Measurements from ENCODE around the gene ACSF2. TPM values are rescaled to one million over a fixed set of nuclear protein-coding genes. Genes with fewer than 3 reads are reported as not detected.

Gene ACSF2
- polyA plus RNA-seq, 1 donor (not counting 4 experiments of a cell fraction or from before 2014, with no cell fraction given): 71.9 TPM

DNA sequence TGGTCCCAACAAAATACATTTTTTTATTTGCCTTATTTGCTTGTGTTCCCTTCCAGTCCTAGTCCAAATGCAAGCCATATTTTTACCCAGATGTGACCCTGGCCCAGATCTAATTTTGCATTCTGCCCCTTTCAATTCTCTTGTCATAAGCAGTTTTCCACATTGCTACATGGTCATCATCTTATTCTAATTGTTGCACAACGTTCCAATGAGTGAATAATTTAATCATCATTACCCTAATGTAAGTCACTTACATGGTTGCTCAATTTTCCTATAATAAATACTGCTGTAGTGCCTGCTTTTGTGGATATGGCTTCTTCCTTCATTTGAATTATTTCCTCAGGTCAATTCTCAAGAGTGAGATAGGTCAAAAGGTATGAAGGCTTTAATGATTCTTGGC, 65.5 kb downstream of the ACSF2 start:
- H4K20me1 ChIP-seq (ENCODE audit: control insufficient read depth, extremely low read depth, insufficient read depth, low read length): no peaks in the 10 kb centered on the region
- H3K79me2 ChIP-seq (ENCODE audit: control insufficient read depth, insufficient read depth, low read length): no peaks in the 10 kb centered on the region
- no peak overlapping the region for H3K4me3 ChIP-seq (ENCODE audit: control insufficient read depth in 2 of 3, extremely low read depth in 1 of 3, insufficient read depth in 2 of 3, low read depth in 1 of 3, low read length in 3 of 3)
- no peaks in the 10 kb centered on the region for H3K36me3 ChIP-seq (ENCODE audit: control insufficient read depth in 2 of 2, extremely low read depth in 1 of 2, insufficient read depth in 2 of 2, low read length in 2 of 2)
- dilution Hi-C loops (cut with MboI; ENCODE audit: extremely low pct_ligation_motif_present, low sequenced_read_pairs): no loop called here
- H2AFZ ChIP-seq (ENCODE audit: control insufficient read depth, low read length): no peak overlapping the region
- peaks cover 18% of the 10 kb centered on the region for H3K4me1 ChIP-seq (ENCODE audit: control insufficient read depth, extremely low read depth, insufficient read depth, low read length)
- DNase-seq (ENCODE audit: low read depth, low spot score): no peak
- TF ChIP-seq CTCF (optimal IDR thresholded peaks at IDR 0.05 in 1 of 3, IDR thresholded peaks at IDR 0.05 in 1 of 3, conservative IDR thresholded peaks at IDR 0.05 in 1 of 3; ENCODE audit: extremely low read depth in 1 of 3, insufficient read depth in 2 of 3, low read length in 3 of 3): no peak
- no peak for TF ChIP-seq EZH2 (IDR thresholded peaks at IDR 0.05; ENCODE audit: low read length)
- no peaks in the 10 kb centered on the region for H3K9me3 ChIP-seq (ENCODE audit: control insufficient read depth, low read depth, low read length)
- no peak for FAIRE-seq
- H3K9me1 ChIP-seq (ENCODE audit: control insufficient read depth, extremely low read depth, insufficient read depth, low read length): no peaks in the 10 kb centered on the region
- no peak overlapping the region for H3K9ac ChIP-seq (ENCODE audit: control insufficient read depth, extremely low read depth, insufficient read depth, low read length)
- no peak overlapping the region for H3K27ac ChIP-seq (ENCODE audit: control insufficient read depth, insufficient read depth, low read length)
- no peak overlapping the region for H3K4me2 ChIP-seq (ENCODE audit: control insufficient read depth, extremely low read depth, insufficient read depth, low read depth, low read length)
- no peaks in the 10 kb centered on the region for H3K27me3 ChIP-seq (ENCODE audit: control insufficient read depth, extremely low read depth, insufficient read depth, low read length)

DNA sequence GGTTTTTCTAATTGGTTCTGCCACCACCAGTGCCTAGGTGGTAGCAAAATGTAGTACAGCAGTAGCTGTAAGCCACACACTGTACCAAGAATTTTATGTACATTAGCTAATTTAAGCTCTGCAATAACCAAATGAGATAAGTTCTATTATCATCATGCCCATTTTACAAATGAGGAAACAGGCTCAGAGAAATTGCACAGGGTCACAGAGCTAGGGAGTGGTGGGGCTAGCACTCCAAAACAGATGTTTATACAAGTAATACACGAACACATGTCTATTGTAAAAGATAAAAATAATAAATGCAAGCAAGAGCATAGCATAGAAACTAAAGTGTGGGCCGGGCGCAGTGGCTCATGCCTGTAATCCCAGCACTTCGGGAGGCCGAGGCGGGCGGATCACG, 66.2 kb downstream of the ACSF2 start:
- Histone ChIP-seq H3K27ac (ENCODE audit: control insufficient read depth, insufficient read depth, low read length) (no peak overlapping the region), H3K36me3 (ENCODE audit: control insufficient read depth in 2 of 2, extremely low read depth in 1 of 2, insufficient read depth in 2 of 2, low read length in 2 of 2) (no peaks in the 10 kb centered on the region), H3K4me3 (ENCODE audit: control insufficient read depth in 2 of 3, extremely low read depth in 1 of 3, insufficient read depth in 2 of 3, low read depth in 1 of 3, low read length in 3 of 3) (no peak overlapping the region), H3K79me2 (ENCODE audit: control insufficient read depth, insufficient read depth, low read length) (no peaks in the 10 kb centered on the region), H3K9me3 (ENCODE audit: control insufficient read depth, low read depth, low read length) (no peaks in the 10 kb centered on the region), H2AFZ (ENCODE audit: control insufficient read depth, low read length) (no peak overlapping the region), H3K4me2 (ENCODE audit: control insufficient read depth, extremely low read depth, insufficient read depth, low read depth, low read length) (no peak overlapping the region), H3K9ac (ENCODE audit: control insufficient read depth, extremely low read depth, insufficient read depth, low read length) (no peak overlapping the region), H4K20me1 (ENCODE audit: control insufficient read depth, extremely low read depth, insufficient read depth, low read length) (no peaks in the 10 kb centered on the region), H3K27me3 (ENCODE audit: control insufficient read depth, extremely low read depth, insufficient read depth, low read length) (no peaks in the 10 kb centered on the region), H3K4me1 (ENCODE audit: control insufficient read depth, extremely low read depth, insufficient read depth, low read length) (peaks cover 14% of the 10 kb centered on the region), H3K9me1 (ENCODE audit: control insufficient read depth, extremely low read depth, insufficient read depth, low read length) (no peaks in the 10 kb centered on the region)
- DNase-seq (ENCODE audit: low read depth, low spot score): no peak
- TF ChIP-seq CTCF (optimal IDR thresholded peaks at IDR 0.05 in 1 of 3, IDR thresholded peaks at IDR 0.05 in 1 of 3, conservative IDR thresholded peaks at IDR 0.05 in 1 of 3; ENCODE audit: extremely low read depth in 1 of 3, insufficient read depth in 2 of 3, low read length in 3 of 3): no peak
- no peak for TF ChIP-seq EZH2 (IDR thresholded peaks at IDR 0.05; ENCODE audit: low read length)
- dilution Hi-C loops (cut with MboI; ENCODE audit: extremely low pct_ligation_motif_present, low sequenced_read_pairs): no loop called here
- FAIRE-seq: no peak
